Adipose tissue (tissue), 3 donors: ENCODE measurements around the gene SLC2A4RG. TPM values are rescaled to one million over a fixed set of nuclear protein-coding genes. Genes with fewer than 3 reads are reported as not detected.

ENCODE experiments used
- H3K27ac ChIP-seq: one replicate; pipeline ENCODE4 v1.5.1; 2013; ENCODE audit warnings: low read depth, low read length
- WGBS, 3 donors: extraction: QIAGEN DNeasy Blood & Tissue Kit; methylation state at CpG; one replicate each; pipeline ENCODE4 v1.1.7; 2013; 5-methylcytosine and 5-hydroxymethylcytosine counted together
- polyA plus RNA-seq, 3 donors: library from polyadenylated mRNA; stranded (reverse); fragments of 200-250 nt; gene quantifications; one replicate each; pipeline ENCODE4 v1.2.3, GENCODE V29; 2013
- donor health status: healthy with polysubstance abuse.
- donor health status: Bipolar disorder and iron deficiency.
- donor health status: healthy.

Gene SLC2A4RG
- polyA plus RNA-seq, 3 donors: 28.3 to 137 (median 72.8) TPM

DNA sequence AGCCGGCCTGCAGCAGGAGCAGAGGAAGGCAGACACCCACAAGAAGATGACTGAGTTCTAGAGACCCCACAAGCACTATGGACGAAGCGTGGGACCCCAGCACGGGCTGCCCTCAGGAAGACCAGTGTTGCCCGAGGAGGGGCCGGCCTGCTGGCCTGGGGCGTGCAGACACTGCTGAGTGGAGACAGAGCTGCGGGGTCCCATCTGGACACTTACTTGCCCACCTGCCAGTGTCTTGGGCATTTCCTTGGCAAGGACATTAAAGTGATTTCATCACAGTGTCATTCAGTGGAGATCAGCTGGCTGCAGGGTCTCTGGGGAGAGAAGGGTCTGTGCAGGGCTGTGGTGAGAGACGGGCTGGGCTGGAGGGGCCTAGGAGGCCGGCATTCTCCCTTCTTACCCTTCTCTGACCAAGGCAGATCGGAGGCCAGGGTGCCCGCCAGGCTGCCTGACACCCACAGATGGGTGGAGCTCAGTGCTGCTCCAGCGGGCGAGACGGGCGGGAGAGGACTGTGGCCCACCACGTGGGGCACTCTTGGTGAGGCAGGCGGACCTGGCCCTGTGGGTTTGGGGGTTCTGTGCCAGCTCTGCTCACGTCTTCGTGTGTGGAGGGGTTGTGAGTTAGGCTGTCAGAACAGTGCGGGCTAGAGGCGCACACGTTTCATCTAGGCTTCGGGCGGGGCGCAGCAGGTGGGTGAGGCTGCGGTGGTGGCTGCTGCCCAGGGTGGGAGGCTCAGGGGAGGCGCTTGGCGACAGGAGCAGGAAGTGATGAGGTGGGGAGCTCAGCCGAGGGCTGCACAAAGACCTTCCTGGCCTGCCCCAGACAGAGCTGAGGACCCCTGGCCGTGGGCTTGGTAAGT lies 3.5 kb upstream of the SLC2A4RG start, which contains the start of gene LIME1:
Gene LIME1, plus strand, starts transcription at position 806 of the 860 bp plus-strand sequence. CDS start 886 bp downstream, outside the sequence.
- WGBS, 3 donors: 69 to 88% (median 74%) methylated on average over 31 of the region's 31 CpGs
- no peak within 1 kb of the TSS for H3K27ac ChIP-seq

DNA sequence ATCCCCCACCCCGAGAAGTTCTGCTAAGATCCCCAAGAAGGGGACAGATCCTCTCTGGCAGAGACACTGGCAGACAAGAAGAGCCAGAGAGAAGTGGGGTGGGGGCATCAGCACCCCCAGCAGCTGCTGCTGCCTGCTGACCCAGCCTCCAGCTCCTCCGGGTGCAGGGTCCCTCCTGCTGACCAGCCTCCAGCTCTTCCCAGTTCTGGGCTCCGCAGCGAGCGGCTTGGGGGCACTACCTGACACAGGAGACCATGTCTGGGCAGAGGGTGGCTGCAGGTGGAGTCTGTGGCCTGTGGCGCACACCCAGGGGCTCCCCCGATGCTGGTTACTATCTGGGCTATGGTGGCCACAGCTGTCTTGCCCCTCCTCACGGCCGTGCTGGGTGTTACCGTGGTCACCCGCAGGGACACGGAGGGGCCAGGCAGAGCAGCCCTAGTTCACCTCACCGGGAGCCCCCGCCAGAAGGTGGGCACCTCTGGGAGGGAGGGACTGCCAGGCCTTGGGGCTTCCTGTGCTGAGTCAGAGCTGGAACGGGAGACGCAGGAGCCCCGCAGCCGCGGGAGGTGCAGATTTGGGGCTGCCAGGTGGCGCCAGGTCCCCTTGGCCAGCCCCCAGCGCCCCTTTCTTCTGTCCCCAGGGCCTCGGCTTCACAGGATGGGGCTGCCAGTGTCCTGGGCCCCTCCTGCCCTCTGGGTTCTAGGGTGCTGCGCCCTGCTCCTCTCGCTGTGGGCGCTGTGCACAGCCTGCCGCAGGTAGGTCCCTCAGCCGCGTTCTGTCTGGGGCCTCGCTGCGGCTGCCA lies 2.5 kb upstream of the SLC2A4RG start:
- 41 to 56% (median 48%) methylated on average over 19 to 30 of the region's 30 CpGs for WGBS, 3 donors
- no peak overlapping the region for H3K27ac ChIP-seq

GRCh38 chr20:63737695-63737944 lies 2.0 kb upstream of the SLC2A4RG start:
- 9 to 25% (median 10%) methylated on average over 21 to 26 of the region's 26 CpGs for WGBS, 3 donors
- no peak overlapping the region for H3K27ac ChIP-seq

DNA sequence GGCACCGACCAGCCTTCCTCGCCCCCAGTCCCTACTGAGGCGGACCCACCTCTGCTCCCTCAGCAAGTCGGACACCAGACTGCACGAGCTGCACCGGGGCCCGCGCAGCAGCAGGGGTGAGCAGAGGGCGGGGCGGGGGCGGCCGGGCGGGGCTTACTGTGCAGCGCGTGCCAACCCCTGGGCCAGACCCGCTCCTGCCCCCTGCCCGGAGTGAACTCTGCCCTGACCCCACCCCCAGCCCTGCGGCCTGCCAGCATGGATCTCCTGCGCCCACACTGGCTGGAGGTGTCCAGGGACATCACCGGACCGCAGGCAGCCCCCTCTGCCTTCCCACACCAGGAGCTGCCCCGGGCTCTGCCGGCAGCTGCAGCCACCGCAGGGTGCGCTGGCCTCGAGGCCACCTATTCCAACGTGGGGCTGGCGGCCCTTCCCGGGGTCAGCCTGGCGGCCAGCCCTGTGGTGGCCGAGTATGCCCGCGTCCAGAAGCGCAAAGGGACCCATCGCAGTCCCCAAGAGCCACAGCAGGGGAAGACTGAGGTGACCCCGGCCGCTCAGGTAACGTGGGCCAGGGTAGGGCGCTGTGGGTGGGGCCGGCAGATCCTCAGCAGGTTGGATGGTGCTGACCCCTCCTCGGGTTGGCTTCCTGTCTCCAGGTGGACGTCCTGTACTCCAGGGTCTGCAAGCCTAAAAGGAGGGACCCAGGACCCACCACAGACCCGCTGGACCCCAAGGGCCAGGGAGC lies 1.5 kb upstream of the SLC2A4RG start:
- H3K27ac ChIP-seq: no peak overlapping the region
- WGBS, 3 donors: 20 to 24% (median 20%) methylated on average over 30 to 43 of the region's 43 CpGs

DNA sequence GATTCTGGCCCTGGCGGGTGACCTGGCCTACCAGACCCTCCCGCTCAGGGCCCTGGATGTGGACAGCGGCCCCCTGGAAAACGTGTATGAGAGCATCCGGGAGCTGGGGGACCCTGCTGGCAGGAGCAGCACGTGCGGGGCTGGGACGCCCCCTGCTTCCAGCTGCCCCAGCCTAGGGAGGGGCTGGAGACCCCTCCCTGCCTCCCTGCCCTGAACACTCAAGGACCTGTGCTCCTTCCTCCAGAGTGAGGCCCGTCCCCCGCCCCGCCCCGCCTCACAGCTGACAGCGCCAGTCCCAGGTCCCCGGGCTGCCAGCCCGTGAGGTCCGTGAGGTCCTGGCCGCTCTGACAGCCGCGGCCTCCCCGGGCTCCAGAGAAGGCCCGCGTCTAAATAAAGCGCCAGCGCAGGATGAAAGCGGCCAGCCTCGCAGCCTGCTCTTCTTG lies 868 bp upstream of the SLC2A4RG start:
- WGBS, 3 donors: 14 to 21% (median 19%) methylated on average over 18 to 26 of the region's 26 CpGs
- H3K27ac ChIP-seq: no peak overlapping the region

DNA sequence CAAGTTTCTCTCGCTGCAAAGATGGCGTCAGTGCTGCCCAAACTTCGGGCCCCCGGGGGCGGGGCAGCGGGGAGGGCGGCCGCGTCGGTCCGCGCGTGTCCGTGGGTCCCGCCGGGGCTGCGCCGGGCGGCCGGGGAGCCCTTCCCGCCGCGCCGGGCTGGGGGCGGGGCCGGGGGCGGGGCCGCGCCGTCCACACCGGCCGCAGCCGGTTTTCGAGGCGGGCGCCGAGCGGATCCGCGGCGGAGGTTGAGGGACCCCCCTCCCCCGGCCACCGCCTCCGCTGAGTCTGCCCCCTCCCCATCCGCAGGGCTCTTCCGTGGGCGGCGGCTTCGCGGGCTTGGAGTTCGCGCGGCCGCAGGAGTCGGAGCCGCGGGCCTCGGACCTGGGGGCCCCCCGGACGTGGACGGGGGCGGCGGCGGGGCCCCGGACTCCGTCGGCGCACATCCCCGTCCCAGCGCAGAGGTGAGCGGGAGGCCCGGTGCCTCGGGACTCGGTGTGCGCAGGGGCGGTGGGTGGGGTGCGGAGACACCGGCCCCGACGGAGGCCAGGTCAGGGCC lies 572 bp downstream of the SLC2A4RG start:
- no peak overlapping the region for H3K27ac ChIP-seq
- 0 to 1% (median 1%) methylated on average over 54 to 80 of the region's 80 CpGs for WGBS, 3 donors

DNA sequence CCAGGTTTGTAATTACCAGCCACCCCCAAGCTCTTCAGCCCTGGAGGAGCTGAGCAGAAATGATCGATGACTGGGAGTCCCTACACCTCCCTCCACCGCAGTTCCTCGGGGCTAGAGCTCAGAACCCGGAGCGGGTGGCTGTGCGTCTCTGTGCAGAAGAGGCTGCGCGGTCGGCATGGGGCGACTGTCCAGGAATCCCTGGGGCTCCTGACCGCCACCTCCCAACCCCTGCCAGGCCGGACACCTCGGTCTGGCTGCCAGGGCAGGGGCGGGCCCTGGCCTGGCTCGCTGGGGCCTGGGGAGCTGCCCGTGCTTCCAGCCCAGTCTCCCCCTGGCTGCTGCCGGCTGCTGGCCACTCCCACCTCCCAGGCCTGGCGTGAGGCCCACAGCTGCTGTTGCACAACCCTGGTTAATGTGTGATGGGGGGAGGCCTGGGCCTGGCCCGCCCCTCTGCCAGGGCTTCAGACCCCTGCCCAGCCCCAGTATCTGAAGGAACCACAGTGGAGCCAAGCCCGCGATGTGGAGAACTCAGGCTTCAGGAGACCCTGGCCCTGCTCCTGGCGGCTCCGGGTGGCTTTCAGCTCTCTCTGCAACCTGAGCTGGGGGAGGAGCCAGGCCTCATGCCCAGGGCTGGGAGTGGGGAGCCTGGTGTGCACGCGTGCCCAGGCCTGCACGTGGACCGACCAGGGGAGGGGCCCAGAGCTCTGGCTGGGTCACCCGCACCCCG lies 1.2 kb downstream of the SLC2A4RG start:
- WGBS, 3 donors: 2 to 4% (median 3%) methylated on average over 27 to 29 of the region's 29 CpGs
- H3K27ac ChIP-seq: no peak overlapping the region

- 23 to 26% (median 24%) methylated on average over 6 of the region's 6 CpGs for WGBS, 3 donors
- no peak overlapping the region for H3K27ac ChIP-seq
These were observed 1.7 kb downstream of the SLC2A4RG start for GRCh38 chr20:63741354-63741675.

GRCh38 chr20:63741676-63742380 lies 2.3 kb downstream of the SLC2A4RG start:
- 69 to 79% (median 77%) methylated on average over 27 to 30 of the region's 30 CpGs for WGBS, 3 donors
- H3K27ac ChIP-seq: no peak overlapping the region

DNA sequence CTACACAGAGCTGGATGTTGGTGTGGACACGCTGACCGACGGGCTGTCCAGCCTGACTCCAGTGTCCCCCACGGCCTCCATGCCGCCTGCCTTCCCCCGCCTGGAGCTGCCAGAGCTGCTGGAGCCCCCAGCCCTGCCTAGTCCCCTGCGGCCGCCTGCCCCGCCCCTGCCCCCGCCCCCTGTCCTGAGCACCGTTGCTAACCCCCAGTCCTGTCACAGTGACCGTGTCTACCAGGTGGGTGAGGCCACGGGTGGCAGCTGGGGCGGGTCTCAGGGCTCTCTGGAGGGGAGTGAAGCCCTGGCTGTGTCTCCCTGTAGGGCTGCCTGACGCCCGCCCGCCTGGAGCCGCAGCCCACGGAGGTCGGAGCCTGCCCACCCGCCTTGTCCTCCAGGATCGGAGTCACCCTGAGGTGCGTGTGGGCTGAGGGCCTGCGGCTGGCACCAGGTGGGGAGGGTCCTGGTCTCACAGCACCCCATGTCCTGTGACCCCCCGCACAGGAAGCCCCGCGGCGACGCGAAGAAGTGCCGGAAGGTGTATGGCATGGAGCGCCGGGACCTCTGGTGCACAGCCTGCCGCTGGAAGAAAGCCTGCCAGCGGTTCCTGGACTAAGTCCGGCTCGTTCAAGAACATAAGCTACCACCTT lies 2.9 kb downstream of the SLC2A4RG start:
- no peak overlapping the region for H3K27ac ChIP-seq
- WGBS, 3 donors: 85 to 87% (median 86%) methylated on average over 29 to 37 of the region's 37 CpGs

- 84 to 88% (median 88%) methylated on average over 31 of the region's 31 CpGs for WGBS, 3 donors
- no peak overlapping the region for H3K27ac ChIP-seq
These were observed 3.8 kb downstream of the SLC2A4RG start for GRCh38 chr20:63743210-63743970.

DNA sequence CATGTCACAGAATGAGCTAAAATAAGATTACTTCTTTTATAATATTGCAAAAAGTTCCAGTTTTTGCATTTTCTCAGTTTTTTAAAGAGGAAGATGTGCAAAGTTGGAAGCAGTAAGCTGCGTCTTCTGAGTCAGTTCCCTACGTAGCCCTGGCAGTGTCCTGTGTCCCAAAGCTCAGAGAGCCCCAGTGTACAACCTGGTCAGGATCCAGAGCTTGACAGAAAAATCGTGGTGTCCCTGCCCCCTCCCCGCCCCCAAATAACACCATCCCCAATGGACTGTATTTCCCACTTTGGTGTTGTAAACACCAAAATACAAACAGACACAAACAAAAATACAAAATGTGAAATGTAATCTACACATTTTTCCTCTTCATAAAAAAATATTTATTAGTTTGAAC lies 4.6 kb downstream of the SLC2A4RG start:
- 61 to 73% (median 72%) methylated on average over 4 of the region's 4 CpGs for WGBS, 3 donors
- no peak overlapping the region for H3K27ac ChIP-seq

- no peak overlapping the region for H3K27ac ChIP-seq
These were observed 5.2 kb downstream of the SLC2A4RG start for GRCh38 chr20:63744574-63745423.

DNA sequence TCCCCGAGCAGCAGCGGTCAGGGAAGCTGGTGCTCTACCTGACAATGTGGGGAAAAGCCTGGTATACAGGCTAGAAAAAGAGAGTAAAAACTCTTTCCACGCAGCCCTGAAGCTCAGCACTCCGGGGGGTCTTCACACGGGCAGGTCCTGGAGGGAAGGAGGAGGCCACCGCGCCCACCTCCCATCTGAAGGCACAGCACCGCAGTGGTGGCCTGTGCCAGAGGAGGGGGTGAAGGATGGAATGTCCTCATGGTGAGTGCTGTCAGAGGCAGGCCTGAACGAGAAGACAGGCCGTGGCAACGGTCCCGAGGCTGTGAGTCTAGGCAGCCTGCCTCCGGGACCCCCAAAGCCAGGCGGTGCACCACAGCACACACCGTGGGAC lies 5.8 kb downstream of the SLC2A4RG start:
- H3K27ac ChIP-seq: no peak overlapping the region
- 82 to 85% (median 83%) methylated on average over 15 of the region's 15 CpGs for WGBS, 3 donors

More at GRCh38 chr20:63744574-63745423, 5.2 kb downstream of the SLC2A4RG start:
- WGBS, 3 donors: 71 to 80% (median 79%) methylated on average over 25 of the region's 25 CpGs

DNA sequence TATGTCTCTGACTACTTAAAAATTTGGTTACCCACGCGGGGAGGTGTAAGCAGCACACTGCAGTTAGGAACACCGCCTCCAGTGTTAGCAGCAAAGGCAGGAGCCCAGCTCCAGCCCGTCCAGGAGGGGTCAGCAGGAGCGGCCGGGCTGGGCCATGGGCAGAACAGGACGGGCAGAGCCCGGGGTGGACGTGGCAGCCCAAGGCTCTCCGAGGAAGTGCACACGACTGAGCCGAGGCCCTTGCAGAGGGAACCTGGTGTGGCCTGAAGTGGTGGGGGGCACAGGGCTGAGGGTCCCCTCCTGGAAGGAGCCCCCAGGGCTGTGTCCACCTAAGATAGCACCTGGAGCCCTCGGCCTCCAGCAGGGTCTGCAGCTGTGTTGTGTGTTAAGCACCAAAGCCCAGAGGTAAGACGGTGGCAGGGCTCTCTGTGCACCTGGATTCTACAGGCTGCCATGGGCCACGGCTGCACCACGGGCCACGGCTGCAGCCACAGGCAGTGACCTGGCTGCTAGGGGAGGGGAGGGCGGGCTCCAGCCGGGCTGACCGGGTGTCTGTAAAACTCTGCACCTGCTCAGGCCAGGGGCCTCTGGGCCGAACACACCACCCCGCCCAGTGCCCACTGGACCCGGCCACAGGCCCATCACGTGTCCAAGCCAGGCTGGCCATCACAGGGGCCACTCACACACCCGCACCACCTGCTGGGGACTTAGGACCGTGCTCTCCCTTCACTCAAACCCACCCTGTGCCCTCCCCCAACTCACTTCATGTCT lies 6.6 kb downstream of the SLC2A4RG start:
- 87 to 93% (median 92%) methylated on average over 24 to 26 of the region's 26 CpGs for WGBS, 3 donors
- H3K27ac ChIP-seq: no peak overlapping the region
